ENCODE results near the gene ARMC7. TPM values are rescaled to one million over a fixed set of nuclear protein-coding genes. Genes with fewer than 3 reads are reported as not detected.

ARMC7 gene
- total RNA-seq, 1 experiment from 2014 or later, result 22.8 TPM

GRCh38 chr17:75091855-75092327 is 17.9 kb upstream of the ARMC7 start:
- Mint-ChIP-seq H3K36me3 (ENCODE audit: insufficient read depth in 1 of 3, low read depth in 3 of 3) (peaks cover 2 to 9% (median 5%) of the 10 kb centered on the region in 3 experiments), H3K27ac (peak overlapping the region in 2 of 3 experiments; percentile 0 to 53; a peak in 3 of 7 replicates), H3K9me3 (no peaks in the 10 kb centered on the region), H3K4me3 (peak overlapping the region in 1 of 2 experiments; percentile 34; a peak in 2 of 5 replicates), H3K4me1 (peaks cover 41 to 47% of the 10 kb centered on the region in 2 experiments), H3K27me3 (ENCODE audit: low read depth) (no peaks in the 10 kb centered on the region)
- Histone ChIP-seq H3K23me2 (ENCODE audit: insufficient read length, low read depth, low read length, poor library complexity, severe bottlenecking) (peaks cover 7% of the 10 kb centered on the region), H4K91ac (ENCODE audit: insufficient read length, low read depth, low read length) (no peak overlapping the region), H3K9ac (ENCODE audit: extremely low read depth, insufficient read length, low read length) (no peak overlapping the region), H4K20me1 (ENCODE audit: control insufficient read depth, insufficient read depth, insufficient read length) (no peaks in the 10 kb centered on the region), H4K5ac (ENCODE audit: insufficient read length, low read depth, low read length) (no peak overlapping the region), H3K23ac (ENCODE audit: insufficient read length, low read depth, low read length) (no peak overlapping the region), H3K14ac (ENCODE audit: insufficient read depth, low read length) (no peak overlapping the region), H3K4me1 (ENCODE audit: insufficient read depth, low read length) (peaks cover 5% of the 10 kb centered on the region; the same call in 1 of the 2 replicates), H3K79me1 (ENCODE audit: insufficient read depth, low read depth, low read length, poor library complexity, severe bottlenecking) (no peaks in the 10 kb centered on the region), H2BK120ac (ENCODE audit: low read depth, low read length, poor library complexity, severe bottlenecking) (no peak overlapping the region), H3K18ac (ENCODE audit: insufficient read length, low read depth, low read length) (no peak overlapping the region), H2AFZ (ENCODE audit: low read length) (no peak overlapping the region), H3K79me2 (ENCODE audit: insufficient read depth, low read length) (no peaks in the 10 kb centered on the region; the same call in 1 of the 2 replicates), H3T11ph (ENCODE audit: low read length) (no peak overlapping the region), H4K8ac (replicated peaks; ENCODE audit: insufficient read length, low read depth, low read length) (no peak overlapping the region), H2BK20ac (ENCODE audit: low read depth, low read length, poor library complexity, severe bottlenecking) (no peak overlapping the region), H3K56ac (ENCODE audit: insufficient read length, low read depth, low read length) (no peak overlapping the region), H3K9me3 (ENCODE audit: control insufficient read depth, low read depth, low read length) (no peaks in the 10 kb centered on the region), H3K4ac (ENCODE audit: low read depth, low read length) (no peak overlapping the region), H2BK15ac (ENCODE audit: low read depth, low read length) (no peak overlapping the region), H2AK5ac (ENCODE audit: insufficient read length, low read length) (no peak overlapping the region), H2BK12ac (ENCODE audit: insufficient read length, low read depth, low read length) (no peak overlapping the region), H2BK5ac (ENCODE audit: insufficient read length, low read length) (no peak overlapping the region), H3K4me2 (ENCODE audit: insufficient read depth, insufficient read length, low read length) (no peak overlapping the region), H3K27ac (ENCODE audit: insufficient read length, low read depth, low read length) (no peak overlapping the region), H3K27me3 (ENCODE audit: insufficient read depth, low read length) (no peaks in the 10 kb centered on the region)
- no peak for TF ChIP-seq CTCF (conservative IDR thresholded peaks at IDR 0.05)
- WGBS (ENCODE audit: extremely low coverage, insufficient read length, low lambda C conversion rate), result no CpG with 5 or more reads among the region's 10 CpGs
- DNase-seq, result no peak
